ENCODE measurements around the gene SH3BGRL2.

Gene SH3BGRL2

DNA sequence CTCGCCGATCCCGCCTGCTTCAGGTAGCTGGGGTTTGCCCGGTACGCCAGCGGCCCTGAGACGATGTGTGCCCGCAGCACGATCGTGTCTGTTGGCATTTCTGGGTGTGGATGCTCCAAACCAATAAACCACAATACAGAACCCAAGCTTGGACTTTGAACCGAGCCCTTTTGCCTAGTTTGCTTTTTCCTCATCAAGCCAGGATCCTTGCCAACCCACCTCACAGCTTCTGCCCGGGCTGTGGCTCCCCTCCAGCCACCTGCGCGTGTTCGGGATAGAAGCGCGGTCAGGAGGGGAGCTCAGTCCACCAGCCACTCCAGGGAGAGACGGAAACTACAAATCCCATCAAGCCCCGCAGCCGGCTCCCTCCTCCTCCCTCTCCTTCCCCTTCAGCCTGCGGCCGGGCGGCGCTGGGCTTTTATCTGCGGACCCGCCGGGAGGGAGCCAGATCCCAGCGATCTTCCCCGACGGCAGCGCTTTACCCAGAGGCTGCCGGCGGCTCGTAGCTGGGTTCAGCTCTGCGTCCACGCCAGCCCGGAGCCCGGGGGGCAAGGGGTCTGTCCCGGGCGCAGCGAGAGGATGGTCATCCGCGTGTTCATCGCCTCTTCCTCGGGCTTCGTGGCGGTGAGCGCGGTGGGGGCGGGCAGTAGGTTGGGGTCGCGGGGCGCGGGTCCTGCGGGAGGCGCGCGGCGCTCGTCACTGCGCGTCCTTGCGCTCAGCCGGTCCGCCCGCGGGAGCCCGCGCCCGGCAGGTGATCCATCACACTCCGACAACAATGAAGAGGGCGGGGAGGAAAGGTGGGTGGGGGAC, at the start of gene SH3BGRL2:
Gene SH3BGRL2 (plus strand): TSS at position 447 of the 810 bp plus-strand sequence. CDS start 133 bp downstream, at position 580.
- peak; percentile 86 for DNase-seq (ENCODE audit: low spot score)

DNA sequence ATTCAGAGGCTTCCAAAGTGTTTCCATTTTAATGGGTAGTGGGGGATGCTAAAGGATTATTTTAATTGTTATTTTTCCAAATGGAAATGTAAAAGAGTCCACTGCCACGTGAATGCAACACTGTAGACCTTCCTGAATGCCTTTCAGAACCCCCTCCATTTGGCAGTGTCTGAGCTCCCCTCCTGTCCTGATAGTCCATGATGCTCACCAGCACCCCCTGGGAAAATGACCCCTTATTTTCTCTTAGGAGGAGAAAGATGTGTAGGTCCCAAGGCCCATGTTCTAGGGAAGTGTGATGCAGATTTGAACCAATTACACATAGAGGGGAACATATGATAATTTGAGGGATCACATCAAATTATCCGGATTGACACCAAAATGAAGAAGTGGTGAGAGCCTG, 46.8 kb upstream of the SH3BGRL2 start:
- no peak for DNase-seq (ENCODE audit: low spot score)

DNA sequence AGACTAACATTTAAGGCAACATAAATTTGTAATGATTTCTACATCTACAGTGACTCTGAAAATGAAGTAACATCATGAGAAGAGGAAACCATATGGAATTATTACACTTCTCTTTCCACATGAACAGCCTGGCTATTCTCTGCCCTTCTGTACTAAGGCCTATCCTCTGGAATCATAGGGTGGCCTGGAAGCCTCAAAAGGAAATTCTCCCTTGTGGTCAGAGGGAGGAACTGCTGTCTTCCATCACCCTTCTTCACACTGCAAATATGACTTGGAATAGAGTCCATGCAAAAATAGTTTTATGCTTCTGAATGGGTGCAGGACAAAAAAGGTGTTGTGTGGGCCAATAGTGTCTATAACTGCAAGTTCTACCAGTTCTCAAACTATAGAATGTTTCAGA, 44.6 kb upstream of the SH3BGRL2 start:
- no peak for DNase-seq (ENCODE audit: low spot score)

DNA sequence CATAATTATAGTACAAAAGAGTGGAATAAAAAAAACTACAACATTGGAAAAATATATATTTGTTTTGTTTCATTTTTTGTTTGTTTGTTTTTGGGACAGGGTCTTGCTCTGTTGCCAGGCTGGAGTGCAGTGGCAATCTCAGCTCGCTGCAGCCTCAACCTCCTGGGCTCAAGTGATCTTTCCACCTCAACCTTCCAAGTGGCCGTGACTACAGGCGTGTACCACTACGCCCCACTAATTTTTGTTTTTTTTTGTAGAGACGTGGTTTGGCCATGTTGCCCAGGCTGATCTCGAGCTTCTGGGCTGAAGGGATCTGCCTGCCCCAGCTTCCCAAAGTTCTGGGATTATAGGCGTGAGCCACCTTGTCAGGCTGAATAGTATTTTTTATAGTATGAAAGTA, 41.4 kb upstream of the SH3BGRL2 start:
- DNase-seq (ENCODE audit: low spot score) = no peak

DNA sequence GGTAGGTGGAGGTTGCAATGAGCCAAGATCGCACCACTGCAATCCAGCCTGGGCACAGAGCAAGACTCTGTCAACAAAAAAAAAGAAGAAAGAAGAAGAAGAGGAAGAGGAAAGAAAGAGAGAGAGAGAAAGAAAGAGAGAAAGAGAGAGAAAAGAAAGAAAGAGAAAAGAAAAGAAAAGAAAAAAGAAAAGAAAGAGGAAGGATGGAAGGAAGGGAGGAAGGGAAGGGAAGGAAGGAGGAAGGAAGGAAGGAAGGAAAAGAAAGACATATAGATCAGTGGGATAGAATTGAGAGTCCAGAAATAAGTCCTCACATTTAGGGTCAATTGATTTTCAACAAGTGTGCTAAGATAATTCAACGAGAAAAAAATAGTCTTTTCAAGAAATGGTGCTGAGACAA, 34.0 kb upstream of the SH3BGRL2 start:
- no peak for DNase-seq (ENCODE audit: low spot score)

DNA sequence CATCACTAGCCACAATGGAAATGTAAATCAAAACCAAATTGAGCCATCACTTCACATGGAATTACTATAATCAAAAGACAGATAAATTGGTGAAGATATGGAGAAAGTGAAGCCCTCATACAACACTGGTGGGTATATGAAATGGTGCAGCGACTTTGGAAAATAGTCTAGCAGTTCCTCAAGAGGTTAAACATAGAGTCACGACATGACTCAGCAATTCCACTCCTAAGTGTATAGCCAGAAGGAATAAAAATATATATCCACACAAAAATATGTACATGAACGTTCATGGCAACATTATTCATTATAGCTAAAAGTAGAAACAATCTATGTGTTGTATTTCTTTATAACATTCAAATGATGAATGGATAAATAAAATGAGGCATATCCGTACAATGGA, 33.1 kb upstream of the SH3BGRL2 start:
- DNase-seq (ENCODE audit: low spot score) = no peak

DNA sequence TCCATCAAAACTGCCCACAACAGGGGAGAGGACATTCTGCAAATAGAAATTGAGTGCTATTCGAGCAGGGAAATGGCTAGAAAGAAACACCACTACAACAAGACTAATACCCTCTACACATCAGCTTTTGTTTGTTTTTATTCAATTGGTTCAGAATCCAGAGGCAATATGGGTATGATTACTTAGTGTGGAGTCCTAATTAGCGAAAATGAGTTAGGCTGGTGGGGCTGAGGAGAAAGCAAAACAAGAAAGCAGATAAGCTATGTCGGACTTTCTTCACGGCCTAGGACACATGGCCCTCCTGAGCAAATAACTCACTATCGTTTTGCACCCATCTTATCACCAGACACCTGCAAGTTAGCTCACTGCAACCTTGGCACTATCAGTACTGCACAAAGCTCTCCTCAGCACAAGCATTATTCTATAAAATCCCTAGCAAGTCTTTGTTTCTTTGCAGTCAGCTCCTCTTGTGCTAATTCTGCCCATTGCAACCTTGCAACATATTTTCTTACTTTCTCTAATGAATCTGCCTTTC, 31.3 kb upstream of the SH3BGRL2 start:
- DNase-seq (ENCODE audit: low spot score) = no peak

DNA sequence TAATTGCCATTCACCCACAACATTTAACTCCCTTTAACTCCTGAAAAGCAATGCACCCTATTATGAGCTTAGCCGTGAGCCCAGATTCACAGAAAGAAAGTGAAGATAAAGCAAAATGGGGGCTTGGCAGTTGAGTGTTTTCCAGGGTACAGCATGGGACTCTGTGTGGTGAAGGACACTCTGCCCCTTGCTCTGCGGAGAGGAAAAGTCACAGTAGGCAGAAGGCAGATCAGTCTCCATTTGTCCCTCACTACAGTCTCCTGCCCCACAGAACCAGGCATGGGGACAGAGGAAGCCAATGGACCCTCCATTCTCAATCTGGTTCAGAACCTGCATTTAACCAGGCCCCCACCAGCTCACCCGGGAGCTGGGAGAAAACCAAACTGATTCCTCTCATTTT, 30.8 kb upstream of the SH3BGRL2 start:
- no peak for DNase-seq (ENCODE audit: low spot score)

DNA sequence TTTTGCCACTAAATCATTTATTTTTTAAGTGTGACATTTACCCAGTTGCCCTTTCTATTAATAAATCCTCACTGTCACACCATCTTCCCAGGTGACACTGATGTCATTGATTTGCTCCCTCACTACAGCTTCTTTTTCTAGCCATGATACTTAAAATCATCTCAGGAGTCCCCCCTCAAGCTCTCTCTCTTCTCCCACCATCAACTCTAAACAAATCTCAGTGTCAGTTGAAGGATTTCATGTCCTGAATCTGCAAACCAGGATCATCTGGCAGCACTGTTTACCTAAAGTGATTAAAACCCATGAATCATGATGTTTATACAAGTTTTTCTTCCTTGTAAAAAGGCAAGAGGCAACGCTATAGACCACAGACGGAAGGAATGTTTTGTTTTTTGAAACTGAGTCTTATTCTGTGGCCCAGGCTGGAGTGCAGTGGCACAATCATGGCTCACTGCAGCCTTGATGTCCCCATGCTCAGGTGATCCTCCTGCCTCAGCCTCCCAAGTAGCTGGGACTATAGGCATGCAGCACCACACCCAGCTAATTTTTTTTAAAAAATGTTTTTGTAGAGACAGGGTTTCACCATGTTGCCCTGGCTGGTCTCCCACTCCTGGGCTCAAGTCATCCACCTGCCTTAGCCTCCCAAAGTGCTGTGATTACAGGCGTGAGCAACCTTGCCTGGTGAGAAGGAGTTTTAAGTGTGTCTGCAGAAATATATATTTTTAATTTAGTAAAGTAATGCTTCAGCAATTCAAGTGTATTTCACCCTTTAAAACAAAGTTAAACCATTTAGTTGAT, 30.1 kb upstream of the SH3BGRL2 start:
- DNase-seq (ENCODE audit: low spot score) = no peak

DNA sequence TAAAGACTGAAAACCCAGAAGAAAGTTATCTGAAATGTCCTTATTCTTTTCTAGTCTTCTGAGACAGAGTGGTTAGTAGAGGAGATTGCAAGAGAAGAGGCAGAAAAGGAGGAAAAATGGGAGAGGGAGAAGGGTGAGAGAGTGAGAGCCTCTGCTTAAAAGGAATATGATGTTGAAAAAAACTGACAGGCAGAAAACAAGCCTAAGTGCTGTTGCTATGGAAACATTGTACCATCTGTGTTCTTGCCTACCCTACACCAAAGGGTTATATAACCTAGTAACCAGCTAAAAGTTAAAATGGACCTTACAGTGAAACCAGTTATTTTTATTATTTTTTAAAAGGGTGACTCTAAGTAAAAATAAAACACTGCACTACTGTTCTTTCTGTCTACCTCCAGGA, 28.3 kb upstream of the SH3BGRL2 start:
- DNase-seq (ENCODE audit: low spot score) = no peak

DNA sequence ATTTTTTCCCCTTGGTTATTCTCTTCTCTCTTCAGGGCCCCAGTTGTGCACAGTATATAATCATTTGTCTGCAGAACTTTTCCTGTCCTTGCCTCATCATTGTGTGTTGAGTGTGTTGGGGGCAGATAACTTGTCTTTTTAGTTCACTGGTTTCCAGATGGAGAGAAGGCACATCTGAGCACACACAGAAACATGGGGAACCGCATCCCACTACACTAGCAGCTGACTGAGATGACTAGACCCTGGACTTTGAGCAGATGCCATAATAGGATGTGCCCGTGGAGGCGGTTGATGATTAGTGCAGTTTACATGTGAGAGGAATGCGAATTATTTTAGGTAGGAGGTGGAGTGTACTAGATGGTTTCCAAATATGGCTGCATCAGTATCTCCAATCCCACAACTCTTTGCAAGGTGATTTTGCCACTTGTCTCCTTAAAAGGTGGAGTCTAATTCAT, 26.5 kb upstream of the SH3BGRL2 start:
- no peak for DNase-seq (ENCODE audit: low spot score)

DNA sequence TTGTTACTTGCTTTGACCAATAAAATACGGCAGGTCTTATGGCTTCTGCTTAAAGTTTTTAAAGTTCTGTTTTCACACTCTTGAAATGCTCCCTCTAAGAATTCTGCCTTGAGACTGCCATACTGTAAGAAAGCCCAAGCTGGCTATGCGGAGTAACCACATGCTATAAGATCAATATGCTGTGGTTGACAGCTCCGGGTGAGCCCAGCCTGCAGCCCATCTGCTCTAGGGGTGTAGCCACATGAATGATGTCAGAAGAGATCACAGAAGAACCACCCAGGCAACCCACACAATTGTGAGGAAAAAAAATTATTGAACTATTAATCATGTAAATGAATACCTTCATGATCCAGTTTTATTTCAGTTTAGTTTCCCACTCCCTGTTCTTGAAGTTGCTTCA, 26.1 kb upstream of the SH3BGRL2 start:
- no peak for DNase-seq (ENCODE audit: low spot score)

DNA sequence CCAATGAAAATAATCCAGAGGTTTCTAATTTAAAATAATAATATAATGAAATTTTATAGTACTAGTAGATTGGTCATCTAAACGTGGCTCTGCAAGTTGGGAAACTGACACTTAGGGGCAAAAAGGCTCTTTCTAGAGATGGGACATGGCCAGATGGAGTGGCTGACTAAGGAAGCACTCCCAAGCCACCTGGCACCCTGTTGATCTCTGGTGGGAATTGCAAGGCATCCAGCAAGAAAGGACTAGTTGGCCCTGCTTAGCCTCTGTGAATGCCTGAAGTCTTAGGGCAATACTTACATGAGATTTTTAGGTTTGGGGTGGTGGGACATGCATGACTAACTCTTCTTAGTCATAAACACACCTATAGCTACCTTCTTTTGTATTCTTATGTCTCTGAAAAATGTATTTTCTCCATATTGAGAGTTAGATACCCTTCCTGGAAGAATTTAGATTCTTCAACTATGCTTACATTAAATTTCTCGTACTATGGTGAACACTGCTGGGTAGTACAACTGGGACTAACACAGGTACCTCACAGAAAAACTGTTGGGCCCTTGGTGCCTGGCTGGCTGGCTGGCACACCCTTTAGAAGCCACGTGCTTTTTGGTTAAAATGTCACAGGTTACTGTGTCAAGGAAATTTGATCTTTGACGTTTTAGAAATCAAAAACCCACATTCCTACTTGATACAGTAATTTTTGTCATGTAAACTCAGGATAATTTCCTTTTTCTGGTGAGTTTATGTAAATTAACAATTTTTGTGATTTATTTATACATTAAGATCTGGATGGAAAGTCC, 25.0 kb upstream of the SH3BGRL2 start:
- no peak for DNase-seq (ENCODE audit: low spot score)

DNA sequence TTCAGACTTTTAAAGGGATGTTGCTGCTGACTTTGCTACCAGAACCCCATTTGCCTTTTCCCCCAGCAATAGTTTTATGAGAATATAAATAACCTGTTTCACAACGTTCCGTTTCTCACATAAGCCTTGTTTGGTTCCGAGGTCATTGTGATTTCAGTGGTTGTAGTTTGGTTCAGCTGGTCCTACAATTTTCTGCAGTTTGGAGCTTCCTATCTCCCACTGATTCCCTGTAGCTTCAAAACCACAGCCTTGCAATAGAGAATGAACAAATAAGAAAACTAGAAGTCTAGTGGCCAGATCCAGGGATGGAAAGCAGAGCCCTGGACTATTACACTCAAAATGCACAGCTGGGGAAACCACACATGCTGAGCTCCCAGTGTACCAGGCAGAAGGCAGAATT, 24.1 kb upstream of the SH3BGRL2 start:
- DNase-seq (ENCODE audit: low spot score) = no peak

DNA sequence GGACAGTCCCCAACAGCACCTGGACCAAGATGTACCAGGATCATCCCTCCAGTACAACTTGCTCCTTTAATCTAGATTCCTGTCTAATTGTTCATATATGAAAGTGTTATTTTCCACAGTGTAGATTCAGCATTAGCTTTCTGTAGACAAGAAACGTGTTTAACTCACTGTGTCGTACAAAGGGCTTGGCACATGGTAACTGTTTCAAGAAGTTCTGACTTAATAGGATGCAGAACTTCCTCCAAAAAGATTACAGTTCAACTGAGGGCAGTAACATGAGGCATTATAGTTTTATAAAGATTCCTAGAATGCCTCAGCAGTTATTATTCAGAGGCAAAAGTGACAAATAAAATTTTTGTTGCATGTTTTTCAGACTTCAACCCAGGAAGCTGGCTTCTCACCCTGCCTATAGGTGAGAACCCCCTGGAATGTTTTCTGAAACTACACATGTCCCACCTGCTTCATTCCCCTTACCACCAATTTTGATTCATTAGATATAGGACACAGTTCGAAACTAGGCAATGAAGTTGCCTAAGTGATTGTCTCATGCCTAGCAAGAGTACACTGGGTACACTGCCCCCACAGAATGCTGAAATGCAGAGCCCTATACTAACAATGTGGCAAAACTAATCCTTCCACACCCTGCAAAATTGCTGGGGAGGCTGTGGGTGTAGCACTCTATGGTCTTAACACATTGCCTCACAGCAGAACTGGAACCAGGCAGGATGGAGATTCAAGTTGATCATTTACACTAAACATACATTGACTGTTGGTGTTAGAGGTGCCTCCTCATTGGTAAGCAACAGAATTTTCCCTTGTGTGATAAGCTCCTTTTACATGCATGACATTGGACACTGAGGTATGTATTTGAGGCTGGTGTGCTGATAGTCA, 22.6 kb upstream of the SH3BGRL2 start:
- DNase-seq (ENCODE audit: low spot score) = no peak

DNA sequence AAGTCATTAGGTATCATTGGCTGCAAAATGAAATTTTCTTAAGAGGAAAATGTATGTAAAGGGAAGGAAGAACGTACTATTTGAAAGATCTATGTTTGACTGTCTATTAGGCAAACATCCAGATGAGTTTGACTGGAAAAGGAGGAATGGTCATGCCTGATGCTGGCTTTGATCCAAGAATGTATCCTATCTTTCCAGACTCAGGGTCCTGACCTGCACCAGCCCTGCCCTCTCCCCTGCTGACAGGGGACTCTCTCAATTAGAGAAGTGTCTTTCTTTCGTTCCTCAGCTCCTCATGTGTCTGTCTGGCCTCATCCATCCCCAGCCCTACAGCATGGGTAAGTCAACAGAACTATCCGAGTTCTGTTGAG, 21.9 kb upstream of the SH3BGRL2 start:
- DNase-seq (ENCODE audit: low spot score) = no peak

DNA sequence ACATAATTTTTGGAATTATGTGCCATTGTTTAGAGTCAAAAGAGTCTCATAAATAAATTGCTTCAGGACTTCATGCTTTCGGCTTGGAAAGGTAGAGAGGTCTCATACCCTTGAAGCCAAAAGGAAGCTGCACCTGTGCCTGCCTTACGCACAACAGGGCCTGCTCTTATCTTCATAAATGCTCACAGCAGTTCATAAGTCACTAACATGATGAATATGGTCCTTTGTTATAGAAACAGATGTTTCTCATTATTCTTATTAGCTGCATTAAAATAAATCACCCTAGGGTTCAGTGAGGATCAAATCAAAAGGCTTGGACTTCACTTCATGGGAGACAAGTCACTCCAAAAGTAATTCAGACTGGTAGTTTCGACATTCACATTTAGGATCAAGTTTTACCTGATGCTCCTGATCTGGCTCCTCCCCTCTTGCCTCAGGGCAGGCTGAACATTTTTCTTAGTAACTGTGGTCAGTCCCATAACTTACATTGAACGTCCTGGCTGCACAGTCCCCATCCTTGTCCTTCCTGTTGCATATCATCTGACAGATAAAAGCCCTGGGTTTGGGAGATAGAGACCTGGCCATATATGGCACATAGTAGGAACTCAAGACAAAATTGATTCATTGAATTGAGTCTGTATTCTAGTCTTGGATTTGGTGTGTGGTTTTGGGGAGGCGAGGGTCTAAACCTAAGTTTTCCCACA, 20.7 kb upstream of the SH3BGRL2 start:
- DNase-seq (ENCODE audit: low spot score) = no peak

DNA sequence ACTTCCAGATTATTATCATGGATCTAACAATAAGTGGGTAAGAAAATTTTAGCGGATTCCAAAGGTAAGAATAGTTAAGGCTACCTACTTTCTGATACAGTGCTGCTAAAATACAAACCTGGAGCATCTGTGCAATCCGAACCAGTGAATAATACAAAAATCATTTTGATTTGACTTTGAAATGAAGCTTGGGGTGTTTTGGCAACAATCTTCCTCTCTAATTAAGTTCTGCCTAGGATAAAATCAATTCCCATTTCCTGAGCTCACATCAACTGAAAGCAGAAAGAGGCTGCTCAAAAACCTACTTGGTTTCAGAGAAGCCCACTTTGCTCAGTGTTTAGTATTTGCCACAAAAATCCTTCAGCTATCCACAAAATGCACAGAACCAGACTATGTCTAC, 18.7 kb upstream of the SH3BGRL2 start:
- DNase-seq (ENCODE audit: low spot score) = no peak

DNA sequence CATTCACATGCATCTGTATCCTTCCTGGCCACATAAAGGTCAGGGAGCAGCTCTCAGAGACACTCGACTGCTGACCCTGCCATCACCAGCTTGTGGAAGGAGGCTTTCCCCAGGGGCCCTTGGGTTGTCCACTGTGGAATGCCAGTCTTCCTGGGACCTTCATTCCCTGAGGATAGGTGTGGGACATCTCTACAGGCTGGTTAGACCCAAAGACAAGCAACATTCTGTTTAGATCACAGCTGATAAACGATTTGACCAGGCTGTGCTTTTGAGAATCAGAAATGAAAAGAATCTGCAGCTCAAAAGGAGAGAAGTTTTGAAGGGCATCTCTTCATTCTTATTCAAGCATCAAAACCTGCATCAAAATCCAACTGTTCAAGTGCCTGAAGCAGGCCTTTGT, 18.2 kb upstream of the SH3BGRL2 start:
- DNase-seq (ENCODE audit: low spot score) = no peak

DNA sequence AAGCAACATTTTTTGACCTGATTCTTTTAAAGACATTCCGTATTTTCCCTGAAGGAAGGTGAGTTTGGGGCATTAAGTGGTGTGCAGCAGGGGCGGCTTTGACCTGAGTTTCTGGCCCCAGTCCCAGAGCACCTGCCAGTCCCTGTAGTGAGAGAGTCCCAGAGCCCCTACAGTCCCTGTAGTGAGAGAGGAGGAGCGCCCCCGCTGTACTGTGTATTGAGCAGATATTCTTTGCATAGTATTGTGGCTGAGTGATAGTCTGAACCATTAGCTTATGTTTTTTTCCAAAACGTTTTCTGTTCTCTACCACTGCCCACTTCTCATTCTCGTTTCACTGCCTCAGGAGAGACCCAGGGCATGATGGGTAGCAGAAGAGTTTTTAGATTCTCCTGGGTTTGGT, 17.2 kb upstream of the SH3BGRL2 start:
- DNase-seq (ENCODE audit: low spot score) = no peak
